Measurements from ENCODE around the gene GALNT2. TPM values are rescaled to one million over a fixed set of nuclear protein-coding genes. Genes with fewer than 3 reads are reported as not detected.

GALNT2 gene
- total RNA-seq, 2 donors from 2014 or later, result 29.9 to 39.5 TPM

- DNase-seq (ENCODE audit: low spot score), result no peak
- Histone ChIP-seq H3K36me3 (no peaks in the 10 kb centered on the region), H3K27me3 (no peaks in the 10 kb centered on the region), H3K27ac (no peak overlapping the region), H3K4me3 (no peak overlapping the region), H3K9me3 (no peaks in the 10 kb centered on the region), H3K4me1 (peaks cover 0 to 10% of the 10 kb centered on the region in 2 donors)
- TF ChIP-seq CTCF (IDR thresholded peaks at IDR 0.05), result no peak
Observed at GRCh38 chr1:230306169-230306568, 239.1 kb downstream of the GALNT2 start.

GRCh38 chr1:230307213-230307612 is 240.2 kb downstream of the GALNT2 start:
- H3K36me3 ChIP-seq, result no peaks in the 10 kb centered on the region
- TF ChIP-seq CTCF (IDR thresholded peaks at IDR 0.05), result no peak
- H3K27ac ChIP-seq, result no peak overlapping the region
- H3K4me1 ChIP-seq, result peaks cover 0 to 10% of the 10 kb centered on the region in 2 donors
- H3K27me3 ChIP-seq, result no peaks in the 10 kb centered on the region
- no peak for DNase-seq (ENCODE audit: low spot score)
- H3K4me3 ChIP-seq, result no peak overlapping the region
- no peaks in the 10 kb centered on the region for H3K9me3 ChIP-seq

GRCh38 chr1:230308039-230308438 is 241.0 kb downstream of the GALNT2 start:
- Histone ChIP-seq H3K4me1 (peaks cover 0 to 10% of the 10 kb centered on the region in 2 donors), H3K27ac (no peak overlapping the region), H3K9me3 (no peaks in the 10 kb centered on the region), H3K4me3 (no peak overlapping the region), H3K27me3 (no peaks in the 10 kb centered on the region), H3K36me3 (no peaks in the 10 kb centered on the region)
- no peak for TF ChIP-seq CTCF (IDR thresholded peaks at IDR 0.05)
- DNase-seq (ENCODE audit: low spot score), result peak; percentile 79

- Histone ChIP-seq H3K36me3 (no peaks in the 10 kb centered on the region), H3K4me3 (no peak overlapping the region), H3K27me3 (no peaks in the 10 kb centered on the region), H3K27ac (no peak overlapping the region), H3K9me3 (no peaks in the 10 kb centered on the region), H3K4me1 (peaks cover 0 to 5% of the 10 kb centered on the region in 2 donors)
- no peak for TF ChIP-seq CTCF (IDR thresholded peaks at IDR 0.05)
- DNase-seq (ENCODE audit: low spot score), result no peak
Observed at GRCh38 chr1:230308821-230309220, 241.8 kb downstream of the GALNT2 start.

GRCh38 chr1:230309646-230310177 is 242.7 kb downstream of the GALNT2 start:
- Histone ChIP-seq H3K9me3 (no peaks in the 10 kb centered on the region), H3K27me3 (no peaks in the 10 kb centered on the region), H3K4me3 (no peak overlapping the region), H3K4me1 (no peaks in the 10 kb centered on the region), H3K36me3 (no peaks in the 10 kb centered on the region), H3K27ac (no peak overlapping the region)
- DNase-seq (ENCODE audit: low spot score), result no peak
- no peak for TF ChIP-seq CTCF (IDR thresholded peaks at IDR 0.05)
